ENCODE results near the gene NEU4. TPM values are rescaled to one million over a fixed set of nuclear protein-coding genes. Genes with fewer than 3 reads are reported as not detected.

NEU4 gene
- total and polyA plus RNA-seq, 9 of the 15 experiments (the other 6 are each of a cell fraction or from before 2014, with no cell fraction given): 0.01 to 0.40 TPM; not detected in 7

- TF ChIP-seq ZNF592 (IDR thresholded peaks at IDR 0.05): no peak
These were observed 35.2 kb upstream of the NEU4 start (continued) for GRCh38 chr2:241773511-241774418.

- Histone ChIP-seq H3K27me3 (ENCODE audit: control insufficient read depth in 2 of 2, insufficient read depth in 2 of 2, low read length in 2 of 2) (no peaks in the 10 kb centered on the region), H3K9ac (ENCODE audit: insufficient read depth in 1 of 2, low read depth in 2 of 2, low read length in 2 of 2) (peak overlapping the region in 1 of 2 experiments; percentile 45; a peak in 1 of 4 replicates), H3K27ac (ENCODE audit: extremely low read depth, low read depth, low read length) (no peak overlapping the region), H3K4me1 (replicated peaks in 1 of 2; ENCODE audit: control insufficient read depth in 2 of 2, insufficient read depth in 2 of 2, low read length in 2 of 2) (peaks cover 0 to 70% of the 10 kb centered on the region in 2 experiments; a peak in 2 of 5 replicates), H3K9me1 (ENCODE audit: control insufficient read depth, insufficient read depth, low read length) (no peaks in the 10 kb centered on the region), H2AFZ (ENCODE audit: low read depth, low read length) (no peak overlapping the region), H4K20me1 (replicated peaks; ENCODE audit: control insufficient read depth, insufficient read depth, low read length) (no peaks in the 10 kb centered on the region), H3K36me3 (ENCODE audit: control insufficient read depth, insufficient read depth, low read length) (no peaks in the 10 kb centered on the region), H3K79me2 (ENCODE audit: control insufficient read depth, insufficient read depth, low read length) (no peaks in the 10 kb centered on the region), H3K4me2 (ENCODE audit: insufficient read depth, low read length) (no peak overlapping the region), H3K9me3 (replicated peaks; ENCODE audit: control insufficient read depth, insufficient read depth, low read depth, low read length) (no peaks in the 10 kb centered on the region), H3K4me3 (no peak overlapping the region)
- intact Hi-C loops (cut with micrococcal nuclease): no loop called here
- BruUV-seq (replicated peaks): no TSS peak
- DNase-seq (ENCODE audit: extremely low read depth in 1 of 4, low spot score in 3 of 4) (peak in 2 of 4 experiments; percentile 10), ATAC-seq (no peak), FAIRE-seq (no peak)
- WGBS (ENCODE audit: insufficient coverage, low coverage, missing lambda C conversion rate): 49% methylated on average over 12 of the region's 40 CpGs
- POLR2A ChIA-PET: no interaction called here
- in situ Hi-C loops (cut with MboI): no loop called here
- CTCF ChIA-PET (ENCODE audit: low intra/inter-chr PET ratio): no interaction called here
- no peak for TF ChIP-seq ZNF764 (CRISPR knock-in tag; IDR thresholded peaks at IDR 0.05; ENCODE audit: low read depth)
- no peak for TF ChIP-seq ZNF449 (CRISPR knock-in tag; IDR thresholded peaks at IDR 0.05)
- TF ChIP-seq, protein P1, sequence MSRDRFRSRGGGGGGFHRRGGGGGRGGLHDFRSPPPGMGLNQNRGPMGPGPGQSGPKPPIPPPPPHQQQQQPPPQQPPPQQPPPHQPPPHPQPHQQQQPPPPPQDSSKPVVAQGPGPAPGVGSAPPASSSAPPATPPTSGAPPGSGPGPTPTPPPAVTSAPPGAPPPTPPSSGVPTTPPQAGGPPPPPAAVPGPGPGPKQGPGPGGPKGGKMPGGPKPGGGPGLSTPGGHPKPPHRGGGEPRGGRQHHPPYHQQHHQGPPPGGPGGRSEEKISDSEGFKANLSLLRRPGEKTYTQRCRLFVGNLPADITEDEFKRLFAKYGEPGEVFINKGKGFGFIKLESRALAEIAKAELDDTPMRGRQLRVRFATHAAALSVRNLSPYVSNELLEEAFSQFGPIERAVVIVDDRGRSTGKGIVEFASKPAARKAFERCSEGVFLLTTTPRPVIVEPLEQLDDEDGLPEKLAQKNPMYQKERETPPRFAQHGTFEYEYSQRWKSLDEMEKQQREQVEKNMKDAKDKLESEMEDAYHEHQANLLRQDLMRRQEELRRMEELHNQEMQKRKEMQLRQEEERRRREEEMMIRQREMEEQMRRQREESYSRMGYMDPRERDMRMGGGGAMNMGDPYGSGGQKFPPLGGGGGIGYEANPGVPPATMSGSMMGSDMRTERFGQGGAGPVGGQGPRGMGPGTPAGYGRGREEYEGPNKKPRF (IDR thresholded peaks at IDR 0.05; ENCODE audit: low read depth, low read length): no peak
- TF ChIP-seq, protein P2, sequence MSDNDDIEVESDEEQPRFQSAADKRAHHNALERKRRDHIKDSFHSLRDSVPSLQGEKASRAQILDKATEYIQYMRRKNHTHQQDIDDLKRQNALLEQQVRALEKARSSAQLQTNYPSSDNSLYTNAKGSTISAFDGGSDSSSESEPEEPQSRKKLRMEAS (CRISPR knock-in tag; IDR thresholded peaks at IDR 0.05): no peak
- no peak for TF ChIP-seq PHF8 (IDR thresholded peaks at IDR 0.05; ENCODE audit: borderline replicate concordance, low read length)
- no peak for TF ChIP-seq BCL6 (CRISPR knock-in tag; IDR thresholded peaks at IDR 0.05)
- no peak for TF ChIP-seq FOXP1 (CRISPR knock-in tag; IDR thresholded peaks at IDR 0.05)
These were observed 34.4 kb upstream of the NEU4 start for GRCh38 chr2:241774419-241775222.

All from K562 (cell line).